Measurements from ENCODE around the gene SWAP70.

GRCh38 chr11:9796266-9796665 lies 132.4 kb downstream of the SWAP70 start:
- TF ChIP-seq, protein P1, sequence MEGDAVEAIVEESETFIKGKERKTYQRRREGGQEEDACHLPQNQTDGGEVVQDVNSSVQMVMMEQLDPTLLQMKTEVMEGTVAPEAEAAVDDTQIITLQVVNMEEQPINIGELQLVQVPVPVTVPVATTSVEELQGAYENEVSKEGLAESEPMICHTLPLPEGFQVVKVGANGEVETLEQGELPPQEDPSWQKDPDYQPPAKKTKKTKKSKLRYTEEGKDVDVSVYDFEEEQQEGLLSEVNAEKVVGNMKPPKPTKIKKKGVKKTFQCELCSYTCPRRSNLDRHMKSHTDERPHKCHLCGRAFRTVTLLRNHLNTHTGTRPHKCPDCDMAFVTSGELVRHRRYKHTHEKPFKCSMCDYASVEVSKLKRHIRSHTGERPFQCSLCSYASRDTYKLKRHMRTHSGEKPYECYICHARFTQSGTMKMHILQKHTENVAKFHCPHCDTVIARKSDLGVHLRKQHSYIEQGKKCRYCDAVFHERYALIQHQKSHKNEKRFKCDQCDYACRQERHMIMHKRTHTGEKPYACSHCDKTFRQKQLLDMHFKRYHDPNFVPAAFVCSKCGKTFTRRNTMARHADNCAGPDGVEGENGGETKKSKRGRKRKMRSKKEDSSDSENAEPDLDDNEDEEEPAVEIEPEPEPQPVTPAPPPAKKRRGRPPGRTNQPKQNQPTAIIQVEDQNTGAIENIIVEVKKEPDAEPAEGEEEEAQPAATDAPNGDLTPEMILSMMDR (conservative IDR thresholded peaks at IDR 0.05 in 1 of 2, IDR thresholded peaks at IDR 0.05 in 1 of 2; ENCODE audit: low read depth in 1 of 2, low read length in 2 of 2) = no peak
- TF ChIP-seq EZH2 (IDR thresholded peaks at IDR 0.05; ENCODE audit: low read length, missing control alignments) = no peak

All from fibroblast of lung (primary cell).